HCT116 (cell line): Measurements from ENCODE around the gene LIN7B. TPM values are rescaled to one million over a fixed set of nuclear protein-coding genes. Genes with fewer than 3 reads are reported as not detected.

Source experiments
- ATAC-seq: fragments of 200-7000 bp; cut with Tn5 transposase; 2 replicates; pipeline ENCODE4 v1.9.1; 2020; ENCODE audit warnings: mild to moderate bottlenecking, moderate library complexity
- BruUV-seq: library from RNA; stranded (reverse); fragments of 400-500 nt; replicated peaks from 2 replicates; lab custom pipeline; 2021; lab: Mats Ljungman, UMichigan
- CTCF ChIA-PET: fragments of 300-600 bp; sonication (Branson Sonifier 250); formaldehyde crosslinking; loops from one replicate; lab custom pipeline; 2021; ENCODE audit warnings: antibody characterized with exemption; lab: Charles Lee
- POLR2A ChIA-PET: fragments of 300-600, 350-600 bp; sonication (Branson Sonifier 250); formaldehyde crosslinking; loops from one replicate; lab custom pipeline; 2021; ENCODE audit warnings: antibody characterized with exemption; lab: Charles Lee
- RAD21 ChIA-PET, 2 experiments: fragments of 300-600 bp; sonication (Branson Sonifier 250); formaldehyde crosslinking; loops; one replicate each; lab custom pipeline; 2023; ENCODE audit warnings: low total read pairs in 2 of 2; ENCODE audit not compliant: uncharacterized antibody in 2 of 2, unreplicated experiment in 2 of 2, low non-redundant PET in 1 of 2; lab: Charles Lee
- DNase-seq: peaks from one replicate; pipeline ENCODE4 v3.0.0-alpha.2; 2010; ENCODE audit warnings: low read depth, low spot score
- H2AFZ ChIP-seq: fragments of 200-600 bp; shearing (Covaris generic), sonication (generic); 2 replicates; pipeline ENCODE4 v1.6.1; 2017; ENCODE audit warnings: low read depth, mixed run types, mixed read lengths, antibody characterized with exemption, low read length; ENCODE audit not compliant: poor library complexity, severe bottlenecking
- H3K27ac ChIP-seq: 2 replicates; pipeline ENCODE4 v1.5.1; 2012; ENCODE audit warnings: low read depth, low read length
- H3K27me3 ChIP-seq: fragments of 200-600 bp; sonication (generic); 2 replicates; pipeline ENCODE4 v1.6.1; 2016; ENCODE audit warnings: mixed run types, low read length, mixed read lengths; ENCODE audit not compliant: insufficient read depth
- H3K36me3 ChIP-seq, 2 experiments: fragments of 200-500 bp in 1 of 2; fragments of 200-600 bp in 1 of 2; sonication (Bioruptor generic) in 1 of 2; sonication (generic) in 1 of 2; 2 replicates each; pipeline versions ENCODE4 v1.5.1 to v1.6.1; 2014 to 2016; ENCODE audit warnings: low read length in 2 of 2, inconsistent platforms in 1 of 2, mixed read lengths in 1 of 2, mixed run types in 1 of 2; ENCODE audit not compliant: insufficient read depth in 2 of 2, control insufficient read depth in 1 of 2
- H3K4me1 ChIP-seq, 2 experiments: fragments of 200-600 bp in 1 of 2; sonication (generic) in 1 of 2; 2 replicates each; pipeline versions ENCODE4 v1.5.1 to v1.6.1; 2012 to 2017; ENCODE audit warnings: low read length in 2 of 2, inconsistent platforms in 1 of 2, mild to moderate bottlenecking in 1 of 2, mixed read lengths in 1 of 2, mixed run types in 1 of 2, moderate library complexity in 1 of 2; ENCODE audit not compliant: insufficient read depth in 2 of 2, control insufficient read depth in 1 of 2
- H3K4me2 ChIP-seq: fragments of 200-600 bp; sonication (generic); 2 replicates; pipeline ENCODE4 v1.6.1; 2017; ENCODE audit warnings: mixed run types, low read length, mixed read lengths
- H3K4me3 ChIP-seq, 2 experiments: fragments of 200-600 bp in 1 of 2; sonication (generic) in 1 of 2; replicated peaks in 1 of 2; 2 replicates each; pipeline ENCODE4 v1.5.1; 2011 to 2016; ENCODE audit warnings: low read length in 2 of 2, control low read depth in 1 of 2, low read depth in 1 of 2, mild to moderate bottlenecking in 1 of 2, mixed read lengths in 1 of 2, mixed run types in 1 of 2
- H3K79me2 ChIP-seq: fragments of 200-600 bp; sonication (generic); 2 replicates; pipeline ENCODE4 v1.6.1; 2017; ENCODE audit warnings: mild to moderate bottlenecking, mixed run types, low read length, moderate library complexity, mixed read lengths; ENCODE audit not compliant: insufficient read depth
- H3K9ac ChIP-seq: fragments of 200-600 bp; sonication (generic); 2 replicates; pipeline ENCODE4 v1.6.1; 2016; ENCODE audit warnings: low read length, mixed read lengths
- H3K9me2 ChIP-seq: fragments of 200-600 bp; sonication (generic), shearing (Covaris generic); 2 replicates; pipeline ENCODE4 v1.6.1; 2017; ENCODE audit warnings: mixed run types, mild to moderate bottlenecking, moderate library complexity; ENCODE audit not compliant: insufficient read depth
- H3K9me3 ChIP-seq, 2 experiments: fragments of 200-500 bp in 1 of 2; fragments of 200-600 bp in 1 of 2; sonication (Bioruptor generic) in 1 of 2; sonication (generic) in 1 of 2; 2 replicates each; pipeline ENCODE4 v1.6.1; 2014 to 2017; ENCODE audit warnings: low read length in 2 of 2, mixed read lengths in 2 of 2, inconsistent platforms in 1 of 2, low read depth in 1 of 2, mild to moderate bottlenecking in 1 of 2, mixed run types in 1 of 2, moderate library complexity in 1 of 2; ENCODE audit not compliant: control insufficient read depth in 1 of 2, insufficient read depth in 1 of 2
- H4K20me1 ChIP-seq: fragments of 200-600 bp; sonication (generic), shearing (Covaris generic); 2 replicates; pipeline ENCODE4 v1.6.1; 2017; ENCODE audit warnings: mixed run types, mild to moderate bottlenecking, moderate library complexity; ENCODE audit not compliant: insufficient read depth
- ATF3 ChIP-seq: IDR thresholded peaks from 2 replicates; pipeline ENCODE4 v1.6.1; 2012
- EGR1 ChIP-seq: IDR thresholded peaks from 2 replicates; pipeline ENCODE4 v1.6.1; 2012; ENCODE audit warnings: low read depth
- ELF1 ChIP-seq: IDR thresholded peaks from 2 replicates; pipeline ENCODE4 v1.6.1; 2012; ENCODE audit warnings: low read depth, borderline replicate concordance
- EZH2 ChIP-seq: fragments of 200-600 bp; sonication (generic); IDR thresholded peaks from 2 replicates; pipeline ENCODE4 v1.6.1; 2017; ENCODE audit warnings: antibody characterized with exemption, mixed run types
- FOSL1 ChIP-seq: IDR thresholded peaks from 2 replicates; pipeline ENCODE4 v1.6.1; 2012; ENCODE audit warnings: low read depth
- MAX ChIP-seq: IDR thresholded peaks from 2 replicates; pipeline ENCODE4 v1.6.1; 2012
- POLR2A ChIP-seq: IDR thresholded peaks from 2 replicates; pipeline ENCODE4 v1.7.0; 2011; ENCODE audit warnings: borderline replicate concordance; ENCODE audit not compliant: insufficient read depth, insufficient read length; ENCODE audit errors: extremely low read depth
- RAD21 ChIP-seq: IDR thresholded peaks from 2 replicates; pipeline ENCODE4 v1.6.1; 2012; ENCODE audit warnings: low read depth, mild to moderate bottlenecking
- SIN3A ChIP-seq: IDR thresholded peaks from 2 replicates; pipeline ENCODE4 v1.6.1; 2012; ENCODE audit warnings: low read depth
- SRF ChIP-seq: IDR thresholded peaks from 2 replicates; pipeline ENCODE4 v1.6.1; 2012; ENCODE audit warnings: low read depth
- TCF7L2 ChIP-seq: IDR thresholded peaks from 2 replicates; pipeline ENCODE4 v1.7.0; 2011; ENCODE audit warnings: borderline replicate concordance, inconsistent platforms; ENCODE audit not compliant: insufficient read depth, insufficient read length; ENCODE audit errors: extremely low read depth
- YY1 ChIP-seq: IDR thresholded peaks from 2 replicates; pipeline ENCODE4 v1.6.1; 2011; ENCODE audit warnings: low read length, low read depth, moderate library complexity, mild to moderate bottlenecking; ENCODE audit not compliant: insufficient replicate concordance; ENCODE audit errors: extremely low read depth
- ZFX ChIP-seq: fragments of 450-650 bp; IDR thresholded peaks from 2 replicates; pipeline ENCODE4 v1.6.1; 2017
- intact Hi-C: fragments of 100-400 bp; cut with micrococcal nuclease; formaldehyde crosslinking; loops from 2 replicates; pipeline ENCODE4 v1.10.0; 2022
- total RNA-seq: library from RNA; stranded (reverse); gene quantifications from one replicate; pipeline ENCODE4 v1.2.1, GENCODE V29; 2021; ENCODE audit not compliant: unreplicated experiment

Gene LIN7B
- total RNA-seq, 1 experiment from 2014 or later: 7.2 TPM

- Histone ChIP-seq H3K36me3 (no peaks in the 10 kb centered on the region), H3K27me3 (no peaks in the 10 kb centered on the region), H3K9me2 (no peaks in the 10 kb centered on the region), H3K4me3 (no peak overlapping the region), H3K27ac (no peak overlapping the region), H4K20me1 (no peaks in the 10 kb centered on the region), H3K4me1 (peaks cover 18 to 39% of the 10 kb centered on the region in 2 experiments), H3K9ac (no peak overlapping the region), H3K9me3 (no peaks in the 10 kb centered on the region), H3K79me2 (peaks cover 13% of the 10 kb centered on the region), H2AFZ (no peak overlapping the region), H3K4me2 (no peak overlapping the region)
- CTCF ChIA-PET: no interaction called here
- intact Hi-C loops: loop anchor here (2.0 kb wide), 1 partner anchor 43 kb away; no protein-coding TSS in a partner anchor
- no peak for ATAC-seq
- RAD21 ChIA-PET: no interaction called here
- no peak for DNase-seq
- TF ChIP-seq POLR2A (no peak), ELF1 (no peak), MAX (no peak), TCF7L2 (no peak), FOSL1 (no peak), RAD21 (no peak), SRF (no peak), ZFX (no peak), ATF3 (no peak), EZH2 (no peak), EGR1 (no peak), SIN3A (no peak), YY1 (no peak)
- BruUV-seq: no TSS peak
- POLR2A ChIA-PET: no interaction called here
Observed at GRCh38 chr19:49155820-49156346, 41.7 kb downstream of the LIN7B start.
